NOMO-1 treated with DMSO at 0.1 percent for 48 hours (cell line): ENCODE measurements around the gene TMEM253.
A peak's percentile ranks its signal among the peaks of the same experiment; 100 is the strongest.

Experiments
- DNase-seq: peaks from one replicate; lab custom pipeline; 2025; ENCODE audit not compliant: unreplicated experiment; lab: John Stamatoyannopoulos, UW

Gene TMEM253

DNA sequence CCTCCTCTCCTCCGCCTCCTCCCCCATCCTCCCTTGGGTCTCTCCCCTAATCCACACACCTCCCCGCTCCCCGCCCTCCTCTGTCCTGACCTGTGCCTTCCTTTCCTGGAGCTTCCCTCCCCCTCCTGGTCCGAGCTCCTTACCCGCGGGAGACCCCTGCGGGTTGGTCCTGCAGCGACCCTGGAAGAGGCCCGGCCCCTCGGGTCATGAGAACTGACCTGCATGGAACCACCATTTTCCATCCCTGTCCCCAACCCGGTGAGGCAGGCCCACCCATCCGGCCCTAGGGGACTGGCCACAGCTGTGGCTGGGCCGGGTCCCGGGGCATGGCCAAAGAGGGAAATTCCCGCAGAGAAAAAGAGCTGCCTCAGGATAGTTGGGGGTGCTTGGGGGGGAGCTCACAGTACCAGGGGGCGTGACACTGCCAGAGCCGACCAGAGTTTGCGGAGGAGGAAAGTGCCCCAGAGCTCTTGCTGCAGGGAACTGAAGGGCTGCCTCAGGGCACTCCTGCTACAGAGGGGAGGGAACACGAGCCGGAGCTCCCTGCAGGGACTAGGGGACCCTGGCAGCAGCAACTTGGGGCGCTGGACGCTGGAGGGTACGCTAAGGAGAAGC is 30.1 kb upstream of the TMEM253 start:
- DNase-seq: peak; percentile 68

DNA sequence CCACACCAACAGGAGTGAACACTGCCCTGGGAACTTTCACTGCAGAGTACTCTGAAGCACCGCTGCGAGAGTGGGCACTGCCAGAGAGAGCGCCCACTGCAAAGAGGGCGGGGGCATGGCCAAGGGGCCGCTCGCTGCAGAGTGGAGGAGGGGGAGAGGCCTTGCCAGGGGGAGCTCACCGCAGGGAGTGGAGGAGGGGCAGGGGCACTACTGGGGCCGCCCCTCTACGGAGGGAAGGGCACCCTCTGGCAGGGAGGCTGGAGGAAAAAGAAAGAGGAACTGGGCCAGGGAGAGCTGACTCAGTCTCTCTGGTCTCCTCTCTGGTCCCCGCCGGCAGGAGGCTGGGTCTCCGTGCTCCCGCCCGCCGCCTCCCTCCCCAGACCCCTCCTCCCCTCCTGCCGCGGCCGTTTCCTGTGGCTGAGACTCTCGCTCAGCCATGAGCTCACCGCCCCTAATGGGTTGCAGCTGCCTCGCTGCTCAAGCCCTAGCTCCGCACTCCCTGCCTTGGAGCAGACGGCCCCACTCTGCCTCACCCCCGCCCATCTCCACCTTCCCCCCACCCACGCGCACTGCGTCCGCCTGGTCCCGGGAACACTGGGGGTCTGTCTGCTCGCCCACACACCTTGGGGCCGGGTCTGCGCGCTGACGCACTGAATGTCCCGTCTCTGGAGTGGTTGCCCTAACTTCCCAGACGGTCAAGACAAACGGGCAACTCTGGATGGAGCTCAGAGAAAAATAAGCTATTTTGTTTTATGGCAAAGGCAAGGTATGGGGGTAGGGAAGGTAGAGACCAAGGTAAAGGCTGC is 29.4 kb upstream of the TMEM253 start:
- DNase-seq: peak; percentile 95

DNA sequence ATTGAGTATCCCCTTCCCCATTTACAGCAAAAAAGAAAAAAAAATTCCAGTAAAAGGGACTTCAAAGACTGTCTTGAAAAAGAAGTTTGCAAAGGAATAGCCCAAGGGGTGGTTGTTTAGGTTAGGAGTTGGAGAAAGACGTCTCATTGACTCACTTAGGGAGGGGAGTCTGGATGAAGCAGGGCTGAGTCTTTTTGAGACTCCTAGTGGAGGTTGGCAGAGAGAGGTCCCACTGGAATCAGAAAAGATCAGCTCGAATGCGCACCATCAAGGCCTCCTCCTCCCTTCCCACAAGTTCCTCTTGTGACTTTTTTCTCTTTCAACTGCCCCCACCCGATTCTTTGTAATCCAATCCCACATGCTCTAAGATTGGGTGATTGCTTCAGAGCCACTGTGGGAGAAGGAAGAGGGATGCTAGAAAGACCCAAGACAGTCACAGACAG is 28.8 kb upstream of the TMEM253 start:
- peak; percentile 64 for DNase-seq

DNA sequence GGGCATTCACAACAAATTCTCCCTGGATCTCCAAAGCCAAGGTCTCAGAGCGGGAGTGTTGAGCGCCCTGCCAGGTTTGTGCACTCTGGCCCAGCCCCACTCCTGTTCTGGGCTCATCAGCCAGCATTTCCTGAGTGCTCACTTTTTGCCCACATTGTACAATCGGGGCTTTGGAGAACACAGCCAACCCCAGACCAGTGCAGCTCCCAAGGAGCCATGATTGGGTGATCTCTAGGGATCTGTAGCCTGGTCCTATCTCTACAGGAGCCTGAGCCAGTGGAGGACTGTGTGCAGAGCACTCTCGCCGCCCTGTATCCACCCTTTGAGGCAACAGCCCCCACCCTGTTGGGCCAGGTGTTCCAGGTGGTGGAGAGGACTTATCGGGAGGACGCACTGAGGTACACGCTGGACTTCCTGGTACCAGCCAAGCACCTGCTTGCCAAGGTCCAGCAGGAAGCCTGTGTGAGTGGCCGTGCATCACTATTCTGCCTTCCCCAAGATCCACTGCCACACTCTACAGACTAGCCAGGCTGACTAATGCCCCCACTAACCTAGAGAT is 28.0 kb upstream of the TMEM253 start:
- DNase-seq: no peak

DNA sequence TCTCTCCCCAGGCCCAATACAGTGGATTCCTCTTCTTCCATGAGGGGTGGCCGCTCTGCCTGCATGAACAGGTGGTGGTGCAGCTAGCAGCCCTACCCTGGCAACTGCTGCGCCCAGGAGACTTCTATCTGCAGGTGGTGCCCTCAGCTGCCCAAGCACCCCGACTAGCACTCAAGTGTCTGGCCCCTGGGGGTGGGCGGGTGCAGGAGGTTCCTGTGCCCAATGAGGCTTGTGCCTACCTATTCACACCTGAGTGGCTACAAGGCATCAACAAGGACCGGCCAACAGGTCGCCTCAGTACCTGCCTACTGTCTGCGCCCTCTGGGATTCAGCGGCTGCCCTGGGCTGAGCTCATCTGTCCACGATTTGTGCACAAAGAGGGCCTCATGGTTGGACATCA is 26.9 kb upstream of the TMEM253 start:
- DNase-seq: no peak

DNA sequence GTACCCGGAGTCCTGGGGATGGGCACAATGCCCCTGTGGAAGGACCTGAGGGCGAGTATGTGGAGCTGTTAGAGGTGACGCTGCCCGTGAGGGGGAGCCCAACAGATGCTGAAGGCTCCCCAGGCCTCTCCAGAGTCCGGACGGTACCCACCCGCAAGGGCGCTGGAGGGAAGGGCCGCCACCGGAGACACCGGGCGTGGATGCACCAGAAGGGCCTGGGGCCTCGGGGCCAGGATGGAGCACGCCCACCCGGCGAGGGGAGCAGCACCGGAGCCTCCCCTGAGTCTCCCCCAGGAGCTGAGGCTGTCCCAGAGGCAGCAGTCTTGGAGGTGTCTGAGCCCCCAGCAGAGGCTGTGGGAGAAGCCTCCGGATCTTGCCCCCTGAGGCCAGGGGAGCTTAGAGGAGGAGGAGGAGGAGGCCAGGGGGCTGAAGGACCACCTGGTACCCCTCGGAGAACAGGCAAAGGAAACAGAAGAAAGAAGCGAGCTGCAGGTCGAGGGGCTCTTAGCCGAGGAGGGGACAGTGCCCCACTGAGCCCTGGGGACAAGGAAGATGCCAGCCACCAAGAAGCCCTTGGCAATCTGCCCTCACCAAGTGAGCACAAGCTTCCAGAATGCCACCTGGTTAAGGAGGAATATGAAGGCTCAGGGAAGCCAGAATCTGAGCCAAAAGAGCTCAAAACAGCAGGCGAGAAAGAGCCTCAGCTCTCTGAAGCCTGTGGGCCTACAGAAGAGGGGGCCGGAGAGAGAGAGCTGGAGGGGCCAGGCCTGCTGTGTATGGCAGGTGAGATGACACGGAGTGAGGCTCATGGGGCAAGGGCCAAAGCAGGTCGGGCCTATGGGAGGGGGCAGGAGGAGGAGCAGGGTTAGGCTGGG is 26.2 kb upstream of the TMEM253 start:
- no peak for DNase-seq

DNA sequence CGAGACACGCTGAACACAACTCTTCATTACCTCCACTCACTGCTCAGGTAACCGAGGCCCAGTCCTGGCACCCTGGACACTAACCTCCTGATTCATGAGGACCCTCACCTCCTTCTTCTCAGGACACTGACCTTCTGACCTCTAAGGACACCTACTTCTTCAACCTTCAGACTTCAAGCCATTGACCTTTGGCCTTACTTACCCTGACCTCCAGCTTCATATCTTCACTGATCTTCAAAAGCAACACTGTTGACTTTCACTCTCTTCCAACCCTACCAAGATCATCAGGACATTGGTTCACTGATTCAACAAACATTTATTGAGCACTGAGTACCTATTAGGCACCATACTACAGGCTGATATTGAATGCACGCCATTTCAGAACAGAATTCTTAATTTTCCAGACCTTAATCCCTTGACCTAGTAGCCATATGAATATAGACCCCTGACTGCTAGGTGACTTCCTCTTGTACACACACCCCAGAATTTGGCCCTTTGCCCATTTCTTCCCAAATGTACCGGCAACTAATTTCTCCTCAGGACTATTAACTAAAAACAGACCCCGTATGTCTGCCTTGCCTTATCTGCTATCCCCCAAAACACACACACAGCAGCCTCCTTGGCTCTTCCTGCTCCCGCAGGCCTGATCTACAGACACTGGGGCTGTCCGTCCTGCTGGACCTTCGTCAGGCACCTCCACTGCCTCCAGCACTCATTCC is 25.0 kb upstream of the TMEM253 start:
- no peak for DNase-seq

DNA sequence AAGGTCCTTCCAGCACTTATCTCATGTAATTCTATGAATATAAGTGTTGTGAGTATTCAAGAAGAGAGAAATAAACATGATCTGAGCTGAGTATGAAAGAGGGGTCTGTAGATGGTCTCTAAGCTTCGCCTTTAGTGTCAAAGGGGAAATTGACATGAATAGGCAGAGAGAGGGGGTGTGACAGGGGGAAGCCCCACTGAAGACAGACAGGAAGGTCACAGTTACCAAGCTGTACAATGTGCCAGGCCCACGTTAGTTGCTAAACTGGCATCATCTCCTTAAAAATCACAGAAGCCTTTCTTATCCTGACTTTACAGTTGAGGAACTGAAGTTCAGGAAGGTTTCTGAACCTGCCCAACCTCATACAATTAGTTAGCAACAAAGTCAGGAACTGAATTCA is 23.2 kb upstream of the TMEM253 start:
- DNase-seq: no peak

DNA sequence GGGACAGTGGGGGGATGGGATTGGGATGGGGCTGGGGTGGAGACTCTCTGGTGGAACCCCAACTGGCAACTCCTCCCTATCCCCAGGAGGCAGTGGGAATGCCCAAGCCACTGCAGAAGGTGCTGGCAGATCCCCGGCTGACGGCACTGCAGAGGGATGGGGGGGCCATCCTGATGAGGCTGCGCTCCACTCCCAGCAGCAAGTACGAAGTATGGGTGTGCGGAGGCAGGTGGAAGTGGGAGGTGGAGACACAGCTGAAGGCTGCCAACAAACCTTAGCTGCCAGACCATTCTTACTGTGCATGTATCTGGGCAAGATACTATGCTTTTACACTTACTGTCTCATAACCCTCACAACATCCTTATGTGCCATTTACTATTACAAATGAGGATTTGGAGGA is 22.6 kb upstream of the TMEM253 start:
- no peak for DNase-seq

DNA sequence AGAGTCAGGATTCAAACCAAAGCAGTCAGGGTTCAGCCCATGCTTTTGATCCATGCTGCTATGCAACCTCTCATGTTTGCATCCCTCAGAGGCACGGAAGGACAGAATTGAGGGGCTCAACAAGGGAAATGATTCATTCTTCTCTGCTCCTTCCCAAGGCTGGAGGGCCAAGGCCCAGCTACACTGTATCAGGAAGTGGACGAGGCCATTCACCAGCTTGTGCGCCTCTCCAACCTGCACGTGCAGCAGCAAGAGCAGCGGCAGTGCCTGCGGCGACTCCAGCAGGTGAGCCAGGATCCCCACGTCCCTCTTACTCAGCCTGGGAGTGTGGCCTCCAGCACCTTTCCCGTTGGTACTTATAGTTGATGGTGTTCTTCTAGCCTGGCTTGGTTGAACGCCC is 22.1 kb upstream of the TMEM253 start:
- no peak for DNase-seq

DNA sequence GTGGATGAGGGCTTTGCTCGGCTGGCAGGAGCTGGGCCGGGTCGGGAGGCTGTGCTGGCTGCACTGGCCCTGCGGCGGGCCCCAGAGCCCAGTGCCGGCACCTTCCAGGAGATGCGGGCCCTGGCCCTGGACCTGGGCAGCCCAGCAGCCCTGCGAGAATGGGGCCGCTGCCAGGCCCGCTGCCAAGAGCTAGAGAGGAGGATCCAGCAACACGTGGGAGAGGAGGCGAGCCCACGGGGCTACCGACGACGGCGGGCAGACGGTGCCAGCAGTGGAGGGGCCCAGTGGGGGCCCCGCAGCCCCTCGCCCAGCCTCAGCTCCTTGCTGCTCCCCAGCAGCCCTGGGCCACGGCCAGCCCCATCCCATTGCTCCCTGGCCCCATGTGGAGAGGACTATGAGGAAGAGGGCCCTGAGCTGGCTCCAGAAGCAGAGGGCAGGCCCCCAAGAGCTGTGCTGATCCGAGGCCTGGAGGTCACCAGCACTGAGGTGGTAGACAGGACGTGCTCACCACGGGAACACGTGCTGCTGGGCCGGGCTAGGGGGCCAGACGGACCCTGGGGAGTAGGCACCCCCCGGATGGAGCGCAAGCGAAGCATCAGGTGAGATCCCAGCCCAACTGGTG is 19.2 kb upstream of the TMEM253 start:
- no peak for DNase-seq

DNA sequence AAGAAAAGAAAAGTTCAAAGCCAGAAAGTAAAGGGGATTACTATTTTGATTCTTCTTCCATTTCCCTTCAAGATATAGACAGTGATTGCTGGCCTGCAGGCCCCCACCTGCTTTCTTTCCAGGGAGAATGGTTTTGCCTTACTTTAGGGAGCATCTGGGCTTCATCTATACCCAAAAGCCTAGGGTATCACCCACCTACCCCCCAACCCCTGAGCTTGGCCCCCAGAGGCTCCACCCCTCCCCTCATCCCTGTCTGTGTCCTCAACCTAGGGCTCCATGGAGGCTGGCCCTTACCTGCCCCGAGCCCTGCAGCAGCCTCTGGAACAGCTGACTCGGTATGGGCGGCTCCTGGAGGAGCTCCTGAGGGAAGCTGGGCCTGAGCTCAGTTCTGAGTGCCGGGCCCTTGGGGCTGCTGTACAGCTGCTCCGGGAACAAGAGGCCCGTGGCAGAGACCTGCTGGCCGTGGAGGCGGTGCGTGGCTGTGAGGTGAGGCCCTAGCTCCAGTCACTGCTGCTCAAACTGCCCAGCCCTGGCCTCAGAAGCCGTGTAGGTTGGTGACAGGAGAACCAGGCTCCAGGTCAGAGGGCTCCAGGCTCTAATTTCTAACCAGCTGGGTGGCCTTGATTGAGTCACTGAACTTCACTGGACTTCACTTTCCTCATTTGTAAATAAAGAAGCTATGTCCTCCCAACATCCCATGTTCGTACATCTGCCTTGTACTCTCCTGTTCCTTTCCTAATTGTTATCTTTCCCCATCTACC is 17.1 kb upstream of the TMEM253 start:
- no peak for DNase-seq

DNA sequence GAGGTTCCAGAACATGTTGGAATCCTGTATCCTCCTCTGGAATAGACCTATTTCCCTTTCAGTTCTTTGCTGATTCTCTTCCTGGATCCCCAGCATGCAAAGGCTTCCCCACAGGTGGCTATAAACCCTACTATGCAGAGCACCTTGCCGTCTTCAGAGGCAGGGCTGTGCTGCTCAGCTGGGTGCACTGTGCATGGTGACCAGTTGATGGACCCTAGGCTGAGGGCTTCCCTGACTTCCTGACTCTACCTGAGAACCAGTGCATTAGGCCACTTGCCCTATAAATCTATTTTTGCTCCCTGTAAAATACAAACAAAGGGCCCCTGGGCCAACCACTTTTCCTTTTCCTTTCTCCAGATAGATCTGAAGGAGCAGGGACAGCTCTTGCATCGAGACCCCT is 16.5 kb upstream of the TMEM253 start:
- DNase-seq: no peak

DNA sequence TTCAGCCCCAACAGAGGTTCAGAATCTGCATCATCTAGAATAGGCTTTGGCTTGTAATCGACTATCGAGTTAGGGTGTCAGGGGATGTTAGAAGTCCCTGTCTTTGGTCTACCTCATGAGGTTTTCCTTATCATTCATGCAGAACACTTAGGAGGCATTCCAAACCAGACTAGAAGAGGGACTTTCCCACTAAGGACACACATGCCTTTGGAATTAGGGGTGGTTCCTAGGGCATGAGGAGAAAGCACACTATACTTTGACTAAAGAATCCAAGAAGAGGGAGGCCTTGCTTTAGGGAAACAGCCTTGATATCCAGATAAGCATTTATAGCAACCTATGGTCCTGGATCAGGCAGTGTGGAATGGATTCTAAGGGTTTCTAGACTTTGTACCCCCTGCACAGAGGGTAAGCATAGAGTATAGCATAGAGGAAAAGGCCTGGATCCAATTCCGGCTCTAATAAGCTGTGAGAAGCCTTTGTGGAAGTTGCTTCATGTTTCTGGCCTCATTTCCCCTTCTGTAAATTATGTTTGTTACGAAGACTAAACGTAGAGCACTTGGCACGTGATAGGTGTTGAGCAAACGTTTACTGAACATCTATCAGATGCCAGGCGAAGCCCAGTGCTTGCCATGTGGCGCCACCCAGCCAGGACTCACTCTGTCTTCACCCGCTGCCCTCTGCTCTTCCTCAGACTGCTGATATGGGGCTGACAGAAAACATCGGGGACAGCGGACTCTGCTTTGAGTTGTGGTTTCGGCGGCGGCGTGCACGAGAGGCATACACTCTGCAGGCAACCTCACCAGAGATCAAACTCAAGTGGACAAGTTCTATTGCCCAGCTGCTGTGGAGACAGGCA is 15.6 kb upstream of the TMEM253 start:
- peak; percentile 91 for DNase-seq

DNA sequence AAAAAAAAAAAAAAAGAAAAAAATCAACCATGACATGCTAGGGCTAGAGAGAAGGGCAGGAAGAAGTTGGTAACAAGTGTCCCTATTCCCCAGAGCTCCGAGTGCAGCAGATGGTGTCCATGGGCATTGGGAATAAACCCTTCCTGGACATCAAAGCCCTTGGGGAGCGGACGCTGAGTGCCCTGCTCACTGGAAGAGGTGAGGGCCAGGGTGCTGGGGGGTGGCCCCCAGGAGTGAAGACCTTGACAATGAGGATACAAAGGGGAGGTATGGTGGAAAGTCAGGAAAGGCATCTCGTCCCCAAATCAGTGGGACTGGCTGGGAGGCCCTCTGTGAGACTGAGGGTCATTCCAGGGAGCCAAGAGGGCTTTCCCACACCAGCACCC is 14.0 kb upstream of the TMEM253 start:
- no peak for DNase-seq

DNA sequence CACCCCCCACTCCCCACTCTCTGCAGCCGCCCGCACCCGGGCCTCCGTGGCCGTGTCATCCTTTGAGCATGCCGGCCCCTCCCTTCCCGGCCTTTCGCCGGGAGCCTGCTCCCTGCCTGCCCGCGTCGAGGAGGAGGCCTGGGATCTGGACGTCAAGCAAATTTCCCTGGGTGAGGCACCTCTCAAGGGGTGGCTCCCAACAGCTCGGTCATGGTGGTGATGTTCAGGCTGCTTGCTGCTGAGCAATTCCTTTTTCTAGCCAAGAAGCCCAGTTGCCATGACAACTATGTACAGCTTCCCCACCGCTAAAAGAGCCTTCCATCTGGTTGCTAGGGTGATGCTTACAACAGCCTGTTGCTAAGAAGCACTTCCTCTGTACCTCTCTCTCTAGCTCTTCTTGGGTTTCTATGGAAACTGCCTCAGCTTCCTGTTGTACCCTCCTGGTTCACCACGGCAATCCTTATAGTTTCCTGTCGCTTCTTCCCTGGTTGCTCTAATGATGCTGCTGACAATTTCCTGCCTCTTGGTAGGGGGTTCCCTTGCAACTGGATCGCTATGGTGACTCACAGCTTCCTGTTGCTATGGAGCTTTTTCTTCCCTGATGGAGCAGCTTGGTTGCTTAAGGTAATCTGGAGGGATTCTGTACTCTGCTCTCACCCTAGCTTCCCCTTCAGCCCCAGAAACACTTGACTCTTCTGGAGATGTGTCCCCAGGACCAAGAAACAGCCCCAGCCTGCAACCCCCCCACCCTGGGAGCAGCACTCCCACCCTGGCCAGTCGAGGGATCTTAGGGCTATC is 13.4 kb upstream of the TMEM253 start:
- DNase-seq: peak; percentile 81

DNA sequence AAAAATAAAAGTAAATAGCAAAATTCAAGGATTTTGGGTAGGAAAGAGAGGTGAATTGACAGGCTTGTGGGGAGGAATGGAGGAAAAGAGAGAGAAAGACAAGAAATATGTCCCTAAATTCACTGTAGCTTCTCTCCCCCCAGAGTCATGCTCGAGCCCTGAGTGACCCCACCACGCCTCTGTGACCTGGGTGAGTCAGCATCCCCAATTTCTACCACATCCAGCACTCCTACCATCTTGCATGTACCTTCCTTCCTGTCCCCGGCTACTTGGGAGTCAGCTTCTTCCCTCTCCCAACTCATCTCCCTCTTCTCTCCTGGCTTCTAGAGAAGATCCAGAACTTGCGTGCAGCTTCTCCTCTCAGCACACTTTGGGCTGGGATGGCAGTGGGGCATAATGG is 12.2 kb upstream of the TMEM253 start:
- DNase-seq: no peak

DNA sequence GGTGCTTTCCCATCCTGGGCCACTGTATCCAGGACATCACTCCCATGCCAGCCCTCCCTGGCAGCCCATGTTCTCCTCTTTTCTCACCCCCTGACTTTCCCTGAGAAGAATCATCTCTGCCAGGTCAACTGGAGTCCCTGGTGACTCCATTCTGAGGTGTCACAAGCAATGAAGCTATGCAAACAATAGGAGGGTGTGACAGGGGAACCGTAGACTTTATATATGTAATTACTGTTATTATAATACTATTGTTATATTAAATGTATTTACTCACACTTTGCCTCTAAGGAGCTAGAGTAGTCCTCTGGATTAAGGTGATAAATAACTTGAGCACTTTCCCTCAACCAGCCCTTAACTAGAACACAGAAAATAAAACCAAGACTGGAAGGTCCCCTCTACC is 11.6 kb upstream of the TMEM253 start:
- DNase-seq: no peak
